H1 (cell line): Measurements from ENCODE around the gene OR2H1. TPM values are rescaled to one million over a fixed set of nuclear protein-coding genes. Genes with fewer than 3 reads are reported as not detected.

Experiments used
- CTCF ChIA-PET: fragments of 300-600 bp; sonication (Branson Sonifier 250); formaldehyde crosslinking; loops from one replicate; lab custom pipeline; 2021; ENCODE audit not compliant: partially characterized antibody; lab: Charles Lee
- POLR2A ChIA-PET: fragments of 300-600 bp; sonication (Branson Sonifier 250); formaldehyde crosslinking; loops from one replicate; lab custom pipeline; 2021; ENCODE audit warnings: inconsistent platforms; ENCODE audit not compliant: partially characterized antibody; lab: Charles Lee
- DNase-seq, 2 experiments: peaks; one replicate each; pipeline versions ENCODE4 v3.0.0 to v3.0.0-alpha.2; 2010 to 2022; ENCODE audit warnings: low spot score in 2 of 2, low read depth in 1 of 2, mixed read lengths in 1 of 2
- FAIRE-seq: peaks from 2 replicates; lab custom pipeline; 2011; peaks lifted over from hg19 to GRCh38; lab: Jason Lieb, UNC
- H2AFZ ChIP-seq: 2 replicates; pipeline ENCODE4 v1.8.1; 2012; ENCODE audit warnings: low read length, inconsistent platforms
- H2AK5ac ChIP-seq: 2 replicates; pipeline ENCODE4 v1.6.1; 2013; ENCODE audit warnings: low read depth, low read length
- H2BK120ac ChIP-seq: replicated peaks from 2 replicates; pipeline ENCODE3; 2013; ENCODE audit warnings: low read depth, low read length, inconsistent platforms
- H2BK12ac ChIP-seq: 2 replicates; pipeline ENCODE4 v1.6.1; 2013; ENCODE audit warnings: low read depth, low read length
- H2BK15ac ChIP-seq: 2 replicates; pipeline ENCODE4 v1.6.1; 2013; ENCODE audit warnings: low read length
- H2BK20ac ChIP-seq: 2 replicates; pipeline ENCODE4 v1.6.1; 2013; ENCODE audit warnings: low read length
- H2BK5ac ChIP-seq: 2 replicates; pipeline ENCODE4 v1.6.1; 2013; ENCODE audit warnings: low read depth, low read length
- H3K14ac ChIP-seq: 2 replicates; pipeline ENCODE4 v1.6.1; 2013; ENCODE audit warnings: inconsistent platforms; ENCODE audit not compliant: insufficient read length
- H3K18ac ChIP-seq: 2 replicates; pipeline ENCODE4 v1.6.1; 2013; ENCODE audit warnings: low read length; ENCODE audit errors: extremely low read depth
- H3K23ac ChIP-seq: 2 replicates; pipeline ENCODE4 v1.6.1; 2013; ENCODE audit warnings: inconsistent platforms; ENCODE audit not compliant: insufficient read length
- H3K23me2 ChIP-seq: 2 replicates; pipeline ENCODE4 v1.6.1; 2013; ENCODE audit warnings: low read depth, low read length
- H3K27ac ChIP-seq: 2 replicates; pipeline ENCODE4 v1.6.1; 2011; ENCODE audit warnings: low read depth, low read length, inconsistent platforms
- H3K27me3 ChIP-seq, 4 experiments: replicated peaks in 1 of 4; 1 replicate in 1 of 4; 2 replicates in 3 of 4; pipeline versions ENCODE4 v1.6.1 to v1.8.1; 2011 to 2013; ENCODE audit warnings: low read length in 3 of 4, mild to moderate bottlenecking in 3 of 4, inconsistent platforms in 2 of 4, mixed read lengths in 2 of 4, moderate library complexity in 1 of 4; ENCODE audit not compliant: control insufficient read depth in 3 of 4, insufficient read depth in 3 of 4; ENCODE audit errors: extremely low read depth in 1 of 4
- H3K36me3 ChIP-seq, 4 experiments: 2 replicates each; pipeline versions ENCODE4 v1.6.1 to v1.8.1; 2011 to 2013; ENCODE audit warnings: mild to moderate bottlenecking in 4 of 4, low read length in 3 of 4, moderate library complexity in 2 of 4, control low read depth in 1 of 4, inconsistent platforms in 1 of 4; ENCODE audit not compliant: insufficient read depth in 4 of 4, control insufficient read depth in 2 of 4
- H3K4ac ChIP-seq: replicated peaks from 2 replicates; pipeline ENCODE3; 2013; ENCODE audit warnings: low read length, low read depth, mixed read lengths, inconsistent platforms; ENCODE audit not compliant: insufficient read length
- H3K4me1 ChIP-seq, 4 experiments: replicated peaks in 1 of 4; 1 replicate in 1 of 4; 2 replicates in 3 of 4; pipeline versions ENCODE4 v1.6.1 to v1.8.1; 2011 to 2013; ENCODE audit warnings: low read length in 3 of 4, inconsistent platforms in 2 of 4, mixed read lengths in 1 of 4; ENCODE audit not compliant: insufficient read depth in 4 of 4, control insufficient read depth in 3 of 4
- H3K4me2 ChIP-seq, 2 experiments: 2 replicates each; pipeline versions ENCODE4 v1.6.1 to v1.8.1; 2011 to 2013; ENCODE audit warnings: low read depth in 2 of 2, low read length in 2 of 2, control low read depth in 1 of 2, inconsistent platforms in 1 of 2, mild to moderate bottlenecking in 1 of 2; ENCODE audit not compliant: insufficient read depth in 1 of 2
- H3K4me3 ChIP-seq, 4 experiments: fragments of 200-600, 300-600 bp in 1 of 4; sonication (generic), shearing (Covaris generic), sonication (Bioruptor Twin) in 1 of 4; 2 replicates each; pipeline versions ENCODE4 v1.5.1 to v1.8.1; 2011 to 2016; ENCODE audit warnings: low read length in 4 of 4, low read depth in 3 of 4, control low read depth in 2 of 4, inconsistent platforms in 2 of 4, mild to moderate bottlenecking in 2 of 4, mixed read lengths in 1 of 4, moderate library complexity in 1 of 4; ENCODE audit not compliant: insufficient read depth in 2 of 4; ENCODE audit errors: extremely low read depth in 1 of 4
- H3K56ac ChIP-seq: replicated peaks from 2 replicates; pipeline ENCODE3; 2013; ENCODE audit warnings: low read depth, mild to moderate bottlenecking, mixed read lengths, low read length, inconsistent platforms; ENCODE audit not compliant: insufficient read length
- H3K79me1 ChIP-seq: 2 replicates; pipeline ENCODE4 v1.6.1; 2013; ENCODE audit warnings: low read depth, low read length, control low read depth
- H3K79me2 ChIP-seq, 2 experiments: 2 replicates each; pipeline versions ENCODE4 v1.6.1 to v1.8.1; 2012 to 2013; ENCODE audit warnings: low read length in 2 of 2, mild to moderate bottlenecking in 2 of 2, inconsistent platforms in 1 of 2; ENCODE audit not compliant: insufficient read depth in 2 of 2, control insufficient read depth in 1 of 2
- H3K9ac ChIP-seq, 4 experiments: replicated peaks in 1 of 4; 1 replicate in 1 of 4; 2 replicates in 3 of 4; pipeline versions ENCODE4 v1.6.1 to v1.8.1; 2011 to 2013; ENCODE audit warnings: low read depth in 3 of 4, low read length in 3 of 4, control low read depth in 2 of 4, mild to moderate bottlenecking in 2 of 4, moderate library complexity in 2 of 4, inconsistent platforms in 1 of 4; ENCODE audit errors: extremely low read depth in 1 of 4
- H3K9me3 ChIP-seq, 2 experiments: 2 replicates each; pipeline versions ENCODE4 v1.6.1 to v1.8.1; 2012 to 2013; ENCODE audit warnings: mild to moderate bottlenecking in 2 of 2, moderate library complexity in 2 of 2, control low read depth in 1 of 2, inconsistent platforms in 1 of 2, low read depth in 1 of 2, low read length in 1 of 2, mixed read lengths in 1 of 2; ENCODE audit not compliant: insufficient read depth in 2 of 2
- H4K20me1 ChIP-seq, 2 experiments: replicated peaks in 1 of 2; 2 replicates each; pipeline versions ENCODE3 to v1.8.1; 2011 to 2013; ENCODE audit warnings: inconsistent platforms in 2 of 2, low read length in 2 of 2, mild to moderate bottlenecking in 1 of 2; ENCODE audit not compliant: insufficient read depth in 2 of 2, control insufficient read depth in 1 of 2
- H4K5ac ChIP-seq: 2 replicates; pipeline ENCODE4 v1.6.1; 2013; ENCODE audit warnings: low read length, low read depth, mixed read lengths, inconsistent platforms; ENCODE audit not compliant: insufficient read length
- H4K8ac ChIP-seq: 2 replicates; pipeline ENCODE4 v1.8.0; 2013; ENCODE audit warnings: mild to moderate bottlenecking, moderate library complexity, low read length, inconsistent platforms; ENCODE audit not compliant: insufficient read depth; ENCODE audit errors: extremely low read depth
- H4K91ac ChIP-seq: replicated peaks from 2 replicates; pipeline ENCODE3; 2013; ENCODE audit warnings: low read length, mixed read lengths, inconsistent platforms; ENCODE audit not compliant: insufficient read length
- BACH1 ChIP-seq: IDR thresholded peaks from 2 replicates; pipeline ENCODE4 v1.6.1; 2012; ENCODE audit warnings: low read length, improper control_type of control experiment
- CBX8 ChIP-seq: fragments of 300-800, 300-1000 bp; sonication (generic); IDR thresholded peaks from 2 replicates; pipeline ENCODE4 v1.7.1; 2016; ENCODE audit warnings: low read depth, low read length, borderline replicate concordance
- EP300 ChIP-seq, 2 experiments: IDR thresholded peaks; 1 replicate in 1 of 2; 2 replicates in 1 of 2; pipeline ENCODE4 v1.6.1; 2011 to 2012; ENCODE audit warnings: low read depth in 2 of 2, low read length in 2 of 2, mild to moderate bottlenecking in 2 of 2, borderline replicate concordance in 1 of 2, inconsistent platforms in 1 of 2, moderate library complexity in 1 of 2
- NANOG ChIP-seq: IDR thresholded peaks from 2 replicates; pipeline ENCODE4 v1.6.1; 2011; ENCODE audit warnings: low read length, low read depth, mild to moderate bottlenecking, inconsistent platforms; ENCODE audit not compliant: insufficient read depth, poor library complexity, severe bottlenecking
- RBBP5 ChIP-seq: IDR thresholded peaks from 2 replicates; pipeline ENCODE4 v1.7.1; 2012; ENCODE audit warnings: low read depth, mild to moderate bottlenecking, inconsistent platforms, low read length, moderate library complexity, borderline replicate concordance
- RFX5 ChIP-seq: IDR thresholded peaks from 2 replicates; pipeline ENCODE4 v1.6.1; 2011; ENCODE audit warnings: low read depth, low read length, improper control_type of control experiment, borderline replicate concordance
- SIN3A ChIP-seq, 2 experiments: IDR thresholded peaks in 1 of 2; conservative IDR thresholded peaks in 1 of 2; 2 replicates each; pipeline ENCODE4 v1.6.1; 2011 to 2012; ENCODE audit warnings: low read length in 2 of 2, improper control_type of control experiment in 1 of 2, low read depth in 1 of 2, mild to moderate bottlenecking in 1 of 2
- SIX5 ChIP-seq: IDR thresholded peaks from 2 replicates; pipeline ENCODE4 v1.6.1; 2011; ENCODE audit warnings: mild to moderate bottlenecking, low read depth, low read length
- TAF1 ChIP-seq: IDR thresholded peaks from 2 replicates; pipeline ENCODE4 v1.6.1; 2011; ENCODE audit warnings: mild to moderate bottlenecking, low read depth, low read length
- TEAD4 ChIP-seq: IDR thresholded peaks from 2 replicates; pipeline ENCODE4 v1.6.1; 2012; ENCODE audit warnings: low read depth, low read length, inconsistent platforms, mixed read lengths
- USF2 ChIP-seq: IDR thresholded peaks from 2 replicates; pipeline ENCODE4 v1.6.1; 2011; ENCODE audit warnings: low read length, improper control_type of control experiment
- WGBS, 2 experiments: shearing (Covaris generic) in 1 of 2; methylation state at CpG; one replicate each; pipeline versions ENCODE4 v1.1.6 to v1.1.7; 2013 to 2015; ENCODE audit warnings: low lambda C conversion rate in 2 of 2, mixed read lengths in 2 of 2, inconsistent platforms in 1 of 2, low coverage in 1 of 2, missing lambda C conversion rate in 1 of 2; ENCODE audit not compliant: insufficient replicate concordance in 2 of 2, insufficient coverage in 1 of 2, insufficient read length in 1 of 2; ENCODE audit errors: extremely low coverage in 1 of 2, missing lambda C conversion rate in 1 of 2; 5-methylcytosine and 5-hydroxymethylcytosine counted together
- polyA plus RNA-seq, 7 experiments: library from polyadenylated mRNA; depleted of rRNA in 3 of 7; stranded (reverse) in 5 of 7; unstranded in 2 of 7; fragments of >200 nt in 5 of 7; fragments of 200-250 nt in 2 of 7; gene quantifications; 1 replicate in 5 of 7; 2 replicates in 1 of 7; 4 replicates in 1 of 7; pipeline versions ENCODE4 v1.2.1 to v1.2.3, GENCODE V29; 2011 to 2013; ENCODE audit warnings: missing spikeins in 2 of 7, mixed read lengths in 2 of 7
- total RNA-seq: library from RNA; stranded (reverse); fragmentation: NEBNext Ultra II Directional; extraction: Animal tissue kit (Norgen Biotek cat#: 25700); gene quantifications from 2 replicates; pipeline ENCODE4 v1.2.1, GENCODE V29; 2021

Gene OR2H1
- total and polyA plus RNA-seq, 2 of the 8 experiments (the other 6 are each of a cell fraction or from before 2014, with no cell fraction given) = not detected

GRCh38 chr6:29447670-29448069 lies 9.3 kb upstream of the OR2H1 start:
- Histone ChIP-seq H3K9me3 (peaks cover 0 to 4% of the 10 kb centered on the region in 2 experiments; a peak in 1 of 4 replicates), H3K27me3 (no peaks in the 10 kb centered on the region), H2BK15ac (no peak overlapping the region), H3K79me2 (no peaks in the 10 kb centered on the region), H3K4ac (no peak overlapping the region), H3K9ac (no peak overlapping the region), H4K8ac (no peak overlapping the region), H2BK12ac (no peak overlapping the region), H4K20me1 (no peaks in the 10 kb centered on the region), H2AK5ac (no peak overlapping the region), H3K36me3 (no peaks in the 10 kb centered on the region), H3K56ac (no peak overlapping the region), H3K18ac (0 out of 2 replicates have a peak overlapping the region, but pooled peaks have one; percentile 36), H3K14ac (no peak overlapping the region), H2BK5ac (no peak overlapping the region), H3K4me1 (peaks cover 0 to 3% (median 2%) of the 10 kb centered on the region in 4 experiments; a peak in 5 of 7 replicates), H3K23me2 (no peaks in the 10 kb centered on the region; the same call in 1 of the 2 replicates), H3K79me1 (no peaks in the 10 kb centered on the region), H3K4me3 (no peak overlapping the region; a peak in 1 of 8 replicates), H3K23ac (no peak overlapping the region), H2BK20ac (no peak overlapping the region), H2AFZ (no peak overlapping the region), H4K91ac (no peak overlapping the region), H4K5ac (peak overlapping the region; percentile 62), H2BK120ac (no peak overlapping the region), H3K4me2 (no peak overlapping the region), H3K27ac (no peak overlapping the region)
- ChIA-PET POLR2A (interaction anchor here (1.0 to 2.0 kb wide), 2 partner anchors 24 to 147 kb away, joined by 3 to 4 read pairs; no protein-coding TSS in a partner anchor), CTCF (interaction anchor here (0.7 to 1.1 kb wide), 3 partner anchors 12 to 372 kb away, joined by 3 to 4 read pairs (median 3); no protein-coding TSS in a partner anchor)
- DNase-seq = peak in 1 of 2 experiments; percentile 29
- FAIRE-seq = peak; percentile 57
- WGBS, 2 experiments = no CpG with 5 or more reads among the region's 1 CpG
- TF ChIP-seq USF2 (no peak), EP300 (IDR thresholded peaks at IDR 0.05; ENCODE audit: borderline replicate concordance in 1 of 2, low read depth in 2 of 2, low read length in 2 of 2) (no peak), SIX5 (no peak), NANOG (no peak), RFX5 (no peak), SIN3A (conservative IDR thresholded peaks at IDR 0.05 in 1 of 2, IDR thresholded peaks at IDR 0.05 in 1 of 2; ENCODE audit: low read depth in 1 of 2, low read length in 2 of 2) (no peak), CBX8 (no peak), RBBP5 (no peak), BACH1 (no peak), TEAD4 (peak; percentile 98), TAF1 (no peak)
